SK-N-SH (cell line): Measurements from ENCODE around the gene ATF3. TPM values are rescaled to one million over a fixed set of nuclear protein-coding genes. Genes with fewer than 3 reads are reported as not detected.

ENCODE experiments used
- CTCF ChIA-PET: fragments of 300-600, 350-600 bp; formaldehyde crosslinking; extraction: SDS; loops from one replicate; lab custom pipeline; 2021; lab: Yijun Ruan, JAX
- POLR2A ChIA-PET: fragments of 350-600 bp; sonication (Branson Sonifier 250); formaldehyde crosslinking; extraction: SDS; loops from one replicate; lab custom pipeline; 2020; ENCODE audit warnings: antibody characterized with exemption, inconsistent platforms; lab: Yijun Ruan, JAX
- DNase-seq: peaks from one replicate; pipeline ENCODE4 v3.0.0; 2012
- H2AFZ ChIP-seq: fragments of 200-600 bp; sonication (generic); 2 replicates; pipeline ENCODE4 v1.8.1; 2016; ENCODE audit warnings: antibody characterized with exemption, mild to moderate bottlenecking, low read depth
- H3F3A ChIP-seq: fragments of 200-600 bp; sonication (generic); replicated peaks from 2 replicates; pipeline ENCODE3; 2016; ENCODE audit warnings: antibody characterized with exemption, mild to moderate bottlenecking; ENCODE audit not compliant: insufficient read depth
- H3K27ac ChIP-seq, 2 experiments: fragments of 200-500 bp in 1 of 2; fragments of 200-600 bp in 1 of 2; sonication (Bioruptor generic) in 1 of 2; sonication (generic), shearing (Covaris generic) in 1 of 2; 2 replicates each; pipeline versions ENCODE4 v1.5.1 to v1.6.1; 2014 to 2016; ENCODE audit warnings: low read depth in 2 of 2, inconsistent platforms in 1 of 2, low read length in 1 of 2, mild to moderate bottlenecking in 1 of 2, mixed read lengths in 1 of 2
- H3K27me3 ChIP-seq: fragments of 200-600 bp; sonication (generic), shearing (Covaris generic); 2 replicates; pipeline ENCODE4 v1.6.1; 2016; ENCODE audit warnings: mixed run types; ENCODE audit not compliant: insufficient read depth
- H3K36me3 ChIP-seq, 2 experiments: fragments of 200-500 bp in 1 of 2; fragments of 200-600 bp in 1 of 2; sonication (Bioruptor generic) in 1 of 2; sonication (generic) in 1 of 2; replicated peaks in 1 of 2; 2 replicates each; pipeline versions ENCODE3 to v1.5.1; 2014 to 2016; ENCODE audit warnings: low read length in 1 of 2, mild to moderate bottlenecking in 1 of 2; ENCODE audit not compliant: insufficient read depth in 2 of 2, control insufficient read depth in 1 of 2
- H3K4me1 ChIP-seq, 2 experiments: fragments of 200-500 bp in 1 of 2; fragments of 200-600 bp in 1 of 2; sonication (Bioruptor generic) in 1 of 2; sonication (generic), shearing (Covaris generic) in 1 of 2; 2 replicates each; pipeline versions ENCODE4 v1.5.1 to v1.6.1; 2014 to 2016; ENCODE audit warnings: low read depth in 1 of 2, low read length in 1 of 2, mixed run types in 1 of 2; ENCODE audit not compliant: insufficient read depth in 2 of 2, control insufficient read depth in 1 of 2
- H3K4me2 ChIP-seq: fragments of 200-600 bp; sonication (generic), shearing (Covaris generic); 2 replicates; pipeline ENCODE4 v1.6.1; 2017; ENCODE audit warnings: mixed run types
- H3K4me3 ChIP-seq, 2 experiments: fragments of 200-500 bp in 1 of 2; fragments of 200-600 bp in 1 of 2; sonication (Bioruptor generic) in 1 of 2; sonication (generic), shearing (Covaris generic) in 1 of 2; 2 replicates each; pipeline versions ENCODE4 v1.5.1 to v1.8.1; 2014 to 2016; ENCODE audit warnings: low read depth in 2 of 2, inconsistent platforms in 1 of 2, low read length in 1 of 2, mild to moderate bottlenecking in 1 of 2, mixed read lengths in 1 of 2, moderate library complexity in 1 of 2
- H3K79me2 ChIP-seq: fragments of 200-600 bp; sonication (generic); 2 replicates; pipeline ENCODE4 v1.8.1; 2017; ENCODE audit warnings: mild to moderate bottlenecking; ENCODE audit not compliant: insufficient read depth
- H3K9ac ChIP-seq: fragments of 200-600 bp; sonication (generic); 2 replicates; pipeline ENCODE4 v1.6.1; 2017; ENCODE audit warnings: mixed run types
- H3K9me2 ChIP-seq: fragments of 200-600 bp; sonication (generic); 2 replicates; pipeline ENCODE4 v1.6.1; 2017; ENCODE audit warnings: mixed run types
- H3K9me3 ChIP-seq: fragments of 200-600 bp; sonication (generic); 2 replicates; pipeline ENCODE4 v1.6.1; 2017; ENCODE audit warnings: mixed run types, mild to moderate bottlenecking, moderate library complexity
- H4K20me1 ChIP-seq: fragments of 200-600 bp; sonication (generic); 2 replicates; pipeline ENCODE4 v1.6.1; 2017; ENCODE audit warnings: mild to moderate bottlenecking, mixed run types; ENCODE audit not compliant: insufficient read depth
- CTCF ChIP-seq: fragments of 200-600 bp; sonication (generic); IDR thresholded peaks from 2 replicates; pipeline ENCODE4 v1.6.1; 2017; ENCODE audit warnings: antibody characterized with exemption, mild to moderate bottlenecking, moderate library complexity
- EP300 ChIP-seq, 2 experiments: IDR thresholded peaks; 2 replicates each; pipeline versions ENCODE4 v1.4.0 to v1.6.1; 2012; ENCODE audit warnings: borderline replicate concordance in 1 of 2, low read depth in 1 of 2, low read length in 1 of 2
- EZH2phosphoT487 ChIP-seq: fragments of 200-600 bp; sonication (generic); IDR thresholded peaks from 2 replicates; pipeline ENCODE4 v1.6.1; 2017; ENCODE audit warnings: low read depth, mixed run types, mild to moderate bottlenecking, antibody characterized with exemption, moderate library complexity, borderline replicate concordance
- FOSL2 ChIP-seq: IDR thresholded peaks from 2 replicates; pipeline ENCODE4 v1.4.0; 2012; ENCODE audit warnings: low read depth, mild to moderate bottlenecking, moderate library complexity, borderline replicate concordance
- FOXM1 ChIP-seq: IDR thresholded peaks from 2 replicates; pipeline ENCODE4 v1.4.0; 2012; ENCODE audit warnings: low read depth, mild to moderate bottlenecking
- GABPA ChIP-seq: IDR thresholded peaks from 2 replicates; pipeline ENCODE4 v1.4.0; 2012; ENCODE audit warnings: low read depth, mild to moderate bottlenecking
- GATA2 ChIP-seq: sonication (generic); formaldehyde crosslinking; IDR thresholded peaks from 2 replicates; pipeline ENCODE4 v1.5.0; 2020; ENCODE audit warnings: mild to moderate bottlenecking, missing genetic modification reagents
- NRF1 ChIP-seq: IDR thresholded peaks from 2 replicates; pipeline ENCODE4 v1.6.1; 2012; ENCODE audit warnings: low read depth, mild to moderate bottlenecking, low read length
- POLR2AphosphoS5 ChIP-seq: IDR thresholded peaks from 2 replicates; pipeline ENCODE4 v1.6.1; 2012; ENCODE audit warnings: low read depth, low read length
- RAD21 ChIP-seq: IDR thresholded peaks from 2 replicates; pipeline ENCODE4 v1.6.1; 2012; ENCODE audit warnings: mild to moderate bottlenecking, low read length
- SMC3 ChIP-seq: IDR thresholded peaks from 2 replicates; pipeline ENCODE4 v1.6.1; 2012; ENCODE audit warnings: low read depth, low read length, improper control_type of control experiment
- TAF1 ChIP-seq: IDR thresholded peaks from 2 replicates; pipeline ENCODE4 v1.6.1; 2012; ENCODE audit warnings: low read depth, mild to moderate bottlenecking, low read length, moderate library complexity, borderline replicate concordance
- TCF12 ChIP-seq: IDR thresholded peaks from 2 replicates; pipeline ENCODE4 v1.4.0; 2012
- TEAD4 ChIP-seq: IDR thresholded peaks from 2 replicates; pipeline ENCODE4 v1.4.0; 2012; ENCODE audit warnings: mild to moderate bottlenecking, borderline replicate concordance; ENCODE audit not compliant: insufficient read depth
- USF2 ChIP-seq: fragments of 150-350 bp; IDR thresholded peaks from 2 replicates; pipeline ENCODE4 v1.6.1; 2017; ENCODE audit warnings: antibody characterized with exemption, low read length, low read depth, borderline replicate concordance
- ZBTB33 ChIP-seq: IDR thresholded peaks from 2 replicates; pipeline ENCODE4 v1.4.0; 2012; ENCODE audit warnings: low read depth, borderline replicate concordance
- WGBS: methylation state at CpG from one replicate; pipeline ENCODE4 v1.1.6; 2017; ENCODE audit warnings: low lambda C conversion rate; 5-methylcytosine and 5-hydroxymethylcytosine counted together
- polyA plus RNA-seq, 3 experiments: library from polyadenylated mRNA; depleted of rRNA; stranded (reverse); fragments of >200 nt; gene quantifications; 2 replicates each; pipeline ENCODE4 v1.2.3, GENCODE V29; 2012
- TF ChIP-seq, protein P1 (sequence below): IDR thresholded peaks from 2 replicates; pipeline ENCODE4; 2012

ATF3 gene
- polyA plus RNA-seq, 1 of the 3 experiments (the other 2 are of a cell fraction), result 29.7 TPM

DNA sequence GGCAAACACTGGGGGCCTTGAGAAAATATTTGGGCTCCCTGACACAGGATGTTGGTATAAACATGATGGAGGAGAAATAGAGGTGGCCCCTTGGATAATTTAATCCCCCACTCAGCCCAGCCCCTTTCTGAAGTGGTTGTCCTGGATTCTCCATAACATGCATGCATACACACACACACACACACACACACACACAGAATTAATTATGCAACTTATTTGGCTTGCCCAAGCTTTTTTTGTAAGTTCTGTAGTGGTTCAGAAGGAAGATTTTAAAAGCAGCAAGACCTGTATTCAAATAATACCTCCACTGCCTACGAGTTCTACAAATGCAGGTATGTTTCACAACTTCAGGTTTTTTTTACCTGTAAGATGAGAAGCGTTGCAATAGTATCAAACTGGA, 15.0 kb downstream of the ATF3 start:
- ChIA-PET CTCF (interaction anchor here (1.4 kb wide), 1 partner anchor 76 kb away, joined by 3 read pairs; the partner anchor contains the start of gene BATF3), POLR2A (interaction anchor here (1.2 kb wide), 1 partner anchor 15 kb away, joined by 3 read pairs; the partner anchor contains the start of gene ATF3)
- Histone ChIP-seq H4K20me1 (no peaks in the 10 kb centered on the region), H2AFZ (no peak overlapping the region), H3K9me3 (no peaks in the 10 kb centered on the region), H3K36me3 (no peaks in the 10 kb centered on the region), H3K27ac (no peak overlapping the region), H3K4me2 (no peak overlapping the region), H3K79me2 (no peaks in the 10 kb centered on the region), H3K27me3 (peaks cover 27% of the 10 kb centered on the region; the same call in 1 of the 2 replicates), H3F3A (no peaks in the 10 kb centered on the region), H3K4me1 (peaks cover 0 to 7% of the 10 kb centered on the region in 2 experiments; a peak in 1 of 4 replicates), H3K9me2 (no peaks in the 10 kb centered on the region), H3K4me3 (no peak overlapping the region), H3K9ac (no peak overlapping the region)
- TF ChIP-seq CTCF (no peak), GATA2 (no peak), SMC3 (no peak), EP300 (IDR thresholded peaks at IDR 0.05; ENCODE audit: borderline replicate concordance in 1 of 2, low read depth in 1 of 2, low read length in 1 of 2) (no peak), FOSL2 (no peak), USF2 (no peak), ZBTB33 (no peak)
- TF ChIP-seq, protein P1, sequence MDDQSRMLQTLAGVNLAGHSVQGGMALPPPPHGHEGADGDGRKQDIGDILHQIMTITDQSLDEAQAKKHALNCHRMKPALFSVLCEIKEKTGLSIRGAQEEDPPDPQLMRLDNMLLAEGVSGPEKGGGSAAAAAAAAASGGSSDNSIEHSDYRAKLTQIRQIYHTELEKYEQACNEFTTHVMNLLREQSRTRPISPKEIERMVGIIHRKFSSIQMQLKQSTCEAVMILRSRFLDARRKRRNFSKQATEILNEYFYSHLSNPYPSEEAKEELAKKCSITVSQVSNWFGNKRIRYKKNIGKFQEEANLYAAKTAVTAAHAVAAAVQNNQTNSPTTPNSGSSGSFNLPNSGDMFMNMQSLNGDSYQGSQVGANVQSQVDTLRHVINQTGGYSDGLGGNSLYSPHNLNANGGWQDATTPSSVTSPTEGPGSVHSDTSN, result no peak
- no peak for DNase-seq
- 67% methylated on average over 2 of the region's 2 CpGs for WGBS

DNA sequence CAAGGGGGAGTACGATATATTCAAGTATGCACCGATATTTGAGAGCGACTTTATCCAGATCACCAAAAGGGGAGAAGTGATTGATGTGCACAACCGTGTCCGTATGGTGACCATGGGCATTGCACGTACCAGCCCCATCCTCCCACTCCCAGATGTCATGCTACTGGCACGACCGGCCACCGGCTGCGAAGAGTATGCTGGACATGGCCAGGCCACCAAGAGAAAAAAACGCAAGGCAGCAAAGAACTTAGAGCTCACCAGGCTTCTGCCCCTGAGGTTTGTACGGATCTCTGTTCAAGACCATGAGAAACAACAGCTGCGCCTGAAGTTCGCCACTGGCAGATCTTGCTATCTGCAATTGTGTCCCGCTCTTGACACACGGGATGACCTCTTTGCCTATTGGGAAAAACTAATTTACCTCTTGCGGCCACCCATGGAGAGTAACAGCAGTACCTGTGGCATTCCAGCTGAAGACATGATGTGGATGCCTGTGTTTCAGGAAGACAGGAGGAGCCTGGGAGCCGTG, 16.5 kb downstream of the ATF3 start:
- no peaks in the 10 kb centered on the region for H3K9me3 ChIP-seq
- H3K27ac ChIP-seq, result no peak overlapping the region
- POLR2A ChIA-PET, result no interaction called here
- no peaks in the 10 kb centered on the region for H3K9me2 ChIP-seq
- no peak for DNase-seq
- H2AFZ ChIP-seq, result no peak overlapping the region
- H3K4me1 ChIP-seq, result peaks cover 0 to 12% of the 10 kb centered on the region in 2 experiments; a peak in 1 of 4 replicates
- no peak overlapping the region for H3K4me2 ChIP-seq
- no peaks in the 10 kb centered on the region for H3F3A ChIP-seq
- WGBS, result 77% methylated on average over 12 of the region's 18 CpGs
- H3K9ac ChIP-seq, result no peak overlapping the region
- CTCF ChIA-PET, result interaction anchor here (1.3 kb wide), 1 partner anchor 15 kb away, joined by 4 read pairs; no protein-coding TSS in a partner anchor
- no peak overlapping the region for H3K4me3 ChIP-seq
- no peaks in the 10 kb centered on the region for H4K20me1 ChIP-seq
- no peaks in the 10 kb centered on the region for H3K36me3 ChIP-seq
- no peaks in the 10 kb centered on the region for H3K79me2 ChIP-seq
- H3K27me3 ChIP-seq, result peaks cover 35% of the 10 kb centered on the region; the same call in 1 of the 2 replicates
- TF ChIP-seq TAF1 (no peak), CTCF (no peak), RAD21 (no peak), GABPA (no peak), NRF1 (no peak), FOXM1 (no peak), EZH2phosphoT487 (no peak), TCF12 (no peak), USF2 (no peak), GATA2 (no peak), POLR2AphosphoS5 (no peak), TEAD4 (no peak)
